Measurements from ENCODE around the gene FMO5. TPM values are rescaled to one million over a fixed set of nuclear protein-coding genes. Genes with fewer than 3 reads are reported as not detected.

FMO5 gene
- 0.39 and 1.2 TPM in 2 replicates for total RNA-seq

- intact Hi-C loops (cut with micrococcal nuclease), result loop anchor here (5.0 kb wide), 1 partner anchor 53 kb away; the partner anchor contains the start of gene PRKAB2
Observed at GRCh38 chr1:147225193-147225730, at the start of gene FMO5. FMO5 (minus strand) TSS chr1:147225339; CDS start chr1:147225029, 310 bp downstream.

- intact Hi-C loops (cut with micrococcal nuclease), result loop anchor here (1.0 to 2.0 kb wide), 2 partner anchors 117 to 221 kb away; no protein-coding TSS in a partner anchor
Observed at GRCh38 chr1:147273409-147274336, 48.5 kb upstream of the FMO5 start.

GRCh38 chr1:147272042-147272441, 46.9 kb upstream of the FMO5 start:
- intact Hi-C loops (cut with micrococcal nuclease), result loop anchor here (2.0 kb wide), 1 partner anchor 223 kb away; no protein-coding TSS in a partner anchor

- intact Hi-C loops (cut with micrococcal nuclease), result no loop called here
Observed at GRCh38 chr1:147270721-147271120, 45.6 kb upstream of the FMO5 start.

- intact Hi-C loops (cut with micrococcal nuclease), result no loop called here
Observed at GRCh38 chr1:147267711-147268110, 42.6 kb upstream of the FMO5 start.

- intact Hi-C loops (cut with micrococcal nuclease), result no loop called here
Observed at GRCh38 chr1:147266381-147266780, 41.2 kb upstream of the FMO5 start.

GRCh38 chr1:147264158-147264768, 39.1 kb upstream of the FMO5 start:
- intact Hi-C loops (cut with micrococcal nuclease), result no loop called here

GRCh38 chr1:147260956-147261355, 35.8 kb upstream of the FMO5 start:
- intact Hi-C loops (cut with micrococcal nuclease), result no loop called here

GRCh38 chr1:147252540-147252939, 27.4 kb upstream of the FMO5 start:
- intact Hi-C loops (cut with micrococcal nuclease), result no loop called here

GRCh38 chr1:147247656-147248238, 22.6 kb upstream of the FMO5 start:
- intact Hi-C loops (cut with micrococcal nuclease), result no loop called here

GRCh38 chr1:147246910-147247655, 21.9 kb upstream of the FMO5 start:
- intact Hi-C loops (cut with micrococcal nuclease), result no loop called here

GRCh38 chr1:147246044-147246690, 21.0 kb upstream of the FMO5 start:
- intact Hi-C loops (cut with micrococcal nuclease), result no loop called here

GRCh38 chr1:147245586-147246021, 20.5 kb upstream of the FMO5 start:
- intact Hi-C loops (cut with micrococcal nuclease), result no loop called here

- intact Hi-C loops (cut with micrococcal nuclease), result no loop called here
Observed at GRCh38 chr1:147245129-147245528, 20.0 kb upstream of the FMO5 start.

GRCh38 chr1:147243841-147244240, 18.7 kb upstream of the FMO5 start:
- intact Hi-C loops (cut with micrococcal nuclease), result loop anchor here (1.0 to 5.0 kb wide), 2 partner anchors 72 to 162 kb away; partner anchors contain the start of gene PRKAB2

GRCh38 chr1:147243228-147243685, 18.1 kb upstream of the FMO5 start:
- intact Hi-C loops (cut with micrococcal nuclease), result loop anchor here (1.0 to 5.0 kb wide), 2 partner anchors 71 to 161 kb away; partner anchors contain the start of gene PRKAB2

- intact Hi-C loops (cut with micrococcal nuclease), result loop anchor here (1.0 to 5.0 kb wide), 2 partner anchors 70 to 160 kb away; partner anchors contain the start of gene PRKAB2
Observed at GRCh38 chr1:147242449-147243227, 17.5 kb upstream of the FMO5 start, which contains the start of gene CHD1L. CHD1L (plus strand) TSS chr1:147242684; CDS start chr1:147242704, 20 bp downstream.

- intact Hi-C loops (cut with micrococcal nuclease), result loop anchor here (5.0 kb wide), 1 partner anchor 160 kb away; no protein-coding TSS in a partner anchor
Observed at GRCh38 chr1:147241934-147242448, 16.9 kb upstream of the FMO5 start.
